ENCODE measurements around the gene NCKAP5L.

NCKAP5L gene

DNA sequence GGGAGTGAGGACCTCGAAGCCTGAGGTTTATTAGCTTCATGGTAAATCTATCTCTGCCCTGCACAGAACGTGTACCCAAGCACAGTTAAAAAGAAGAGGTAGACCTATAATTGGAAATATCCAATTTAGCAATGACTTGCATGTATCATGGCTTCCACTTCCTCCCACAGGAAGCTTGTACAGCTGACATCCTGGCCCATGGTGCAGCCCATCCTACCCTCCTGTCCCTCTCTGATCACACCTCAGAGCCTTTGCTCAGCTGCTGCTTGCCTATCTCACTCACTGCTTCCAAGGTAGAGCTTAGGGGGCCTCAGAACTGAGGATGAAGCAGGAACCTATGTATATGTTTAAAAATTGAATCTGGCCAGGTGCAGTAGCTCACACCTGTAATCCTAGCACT is 18.9 kb upstream of the NCKAP5L start:
- H3K4me1 ChIP-seq (ENCODE audit: insufficient read depth, low read length), result peaks cover 7% of the 10 kb centered on the region
- H3K4me3 ChIP-seq (ENCODE audit: low read length), result no peak overlapping the region
- no peak overlapping the region for H2AFZ ChIP-seq (ENCODE audit: low read depth, low read length)
- H3K9me3 ChIP-seq (ENCODE audit: low read length), result no peaks in the 10 kb centered on the region
- H3K36me3 ChIP-seq (ENCODE audit: insufficient read depth, low read length), result no peaks in the 10 kb centered on the region
- peaks cover 6% of the 10 kb centered on the region for H3K27me3 ChIP-seq (ENCODE audit: insufficient read depth, low read length)

DNA sequence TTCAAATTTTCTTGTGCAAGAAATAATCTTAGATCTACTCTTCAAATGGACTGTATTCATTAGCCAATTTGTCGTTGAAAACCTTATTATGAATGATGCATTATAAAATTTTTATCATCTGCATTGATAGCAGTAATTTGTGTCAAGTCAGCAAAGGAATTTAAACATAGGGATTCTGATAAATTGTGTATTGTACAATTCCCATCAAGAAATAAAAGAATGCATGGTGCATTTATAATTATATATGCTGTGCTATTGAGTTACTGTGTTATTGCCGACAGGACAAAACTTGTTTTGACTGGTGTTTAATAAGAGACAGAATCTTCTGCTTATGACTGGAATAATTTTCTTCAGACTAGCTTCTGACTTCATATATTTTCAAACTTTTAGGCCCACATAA is 17.8 kb upstream of the NCKAP5L start:
- H3K4me3 ChIP-seq (ENCODE audit: low read length), result no peak overlapping the region
- H3K4me1 ChIP-seq (ENCODE audit: insufficient read depth, low read length), result peaks cover 12% of the 10 kb centered on the region

DNA sequence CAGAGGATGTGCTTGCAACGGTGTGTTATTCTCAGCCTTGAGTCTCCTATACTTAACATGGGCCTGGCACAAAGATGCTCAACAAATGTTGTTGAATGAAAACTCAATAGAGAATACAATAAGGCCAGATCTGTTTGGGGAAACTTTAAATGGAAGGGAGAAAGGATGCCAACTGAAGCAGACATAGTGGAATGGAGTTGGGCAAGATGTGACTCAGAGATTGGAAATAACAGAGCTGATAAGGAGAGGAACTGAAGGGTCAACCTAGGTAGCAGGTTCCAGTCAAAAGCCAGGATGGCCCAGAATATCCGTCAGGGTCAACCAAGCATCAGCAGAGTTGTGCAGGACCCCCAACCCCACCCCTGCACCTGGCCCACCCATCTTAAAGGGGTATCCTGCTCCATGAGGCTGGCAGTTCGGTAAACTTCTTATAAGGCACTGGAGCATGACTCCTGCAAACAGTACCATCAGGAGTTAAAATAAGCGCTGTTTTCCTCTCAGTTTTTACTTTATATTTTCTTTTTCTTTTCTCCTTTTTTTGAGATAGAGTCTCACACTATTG is 15.7 kb upstream of the NCKAP5L start:
- H3K27me3 ChIP-seq (ENCODE audit: insufficient read depth, low read length), result peaks cover 3% of the 10 kb centered on the region
- peaks cover 12% of the 10 kb centered on the region for H3K4me1 ChIP-seq (ENCODE audit: insufficient read depth, low read length)
- no peaks in the 10 kb centered on the region for H3K36me3 ChIP-seq (ENCODE audit: insufficient read depth, low read length)
- peak overlapping the region; percentile 79 for H2AFZ ChIP-seq (ENCODE audit: low read depth, low read length)
- H3K9me3 ChIP-seq (ENCODE audit: low read length), result no peaks in the 10 kb centered on the region
- H3K4me3 ChIP-seq (ENCODE audit: low read length), result no peak overlapping the region

More for the DNA sequence above, 17.8 kb upstream of the NCKAP5L start:
- Histone ChIP-seq H3K9me3 (ENCODE audit: low read length) (no peaks in the 10 kb centered on the region), H3K27me3 (ENCODE audit: insufficient read depth, low read length) (peaks cover 3% of the 10 kb centered on the region), H3K36me3 (ENCODE audit: insufficient read depth, low read length) (no peaks in the 10 kb centered on the region), H2AFZ (ENCODE audit: low read depth, low read length) (no peak overlapping the region)

DNA sequence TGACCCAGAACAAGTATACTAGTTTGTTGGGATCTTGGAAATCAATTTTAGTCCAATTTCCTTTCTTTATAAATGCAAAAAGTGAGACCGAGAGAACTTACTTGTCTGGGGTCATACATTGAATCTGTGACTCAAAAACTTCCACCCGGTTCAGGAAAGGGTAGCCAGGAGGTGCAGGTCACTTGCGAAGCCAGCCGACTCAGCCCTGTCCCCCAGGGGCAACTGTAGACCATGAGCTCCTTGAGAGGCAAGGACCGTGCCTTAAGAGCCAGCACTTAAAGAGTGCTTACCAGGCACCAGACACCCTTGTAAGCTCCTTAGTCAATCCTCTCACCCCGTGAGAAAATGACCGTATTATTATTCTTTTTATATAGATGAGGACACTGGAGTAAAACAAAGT is 15.2 kb upstream of the NCKAP5L start:
- peak overlapping the region; percentile 95 for H3K4me3 ChIP-seq (ENCODE audit: low read length)
- H3K36me3 ChIP-seq (ENCODE audit: insufficient read depth, low read length), result peaks cover 3% of the 10 kb centered on the region
- no peaks in the 10 kb centered on the region for H3K9me3 ChIP-seq (ENCODE audit: low read length)
- peaks cover 3% of the 10 kb centered on the region for H3K27me3 ChIP-seq (ENCODE audit: insufficient read depth, low read length)
- H2AFZ ChIP-seq (ENCODE audit: low read depth, low read length), result peak overlapping the region; percentile 79
- H3K4me1 ChIP-seq (ENCODE audit: insufficient read depth, low read length), result peaks cover 12% of the 10 kb centered on the region

DNA sequence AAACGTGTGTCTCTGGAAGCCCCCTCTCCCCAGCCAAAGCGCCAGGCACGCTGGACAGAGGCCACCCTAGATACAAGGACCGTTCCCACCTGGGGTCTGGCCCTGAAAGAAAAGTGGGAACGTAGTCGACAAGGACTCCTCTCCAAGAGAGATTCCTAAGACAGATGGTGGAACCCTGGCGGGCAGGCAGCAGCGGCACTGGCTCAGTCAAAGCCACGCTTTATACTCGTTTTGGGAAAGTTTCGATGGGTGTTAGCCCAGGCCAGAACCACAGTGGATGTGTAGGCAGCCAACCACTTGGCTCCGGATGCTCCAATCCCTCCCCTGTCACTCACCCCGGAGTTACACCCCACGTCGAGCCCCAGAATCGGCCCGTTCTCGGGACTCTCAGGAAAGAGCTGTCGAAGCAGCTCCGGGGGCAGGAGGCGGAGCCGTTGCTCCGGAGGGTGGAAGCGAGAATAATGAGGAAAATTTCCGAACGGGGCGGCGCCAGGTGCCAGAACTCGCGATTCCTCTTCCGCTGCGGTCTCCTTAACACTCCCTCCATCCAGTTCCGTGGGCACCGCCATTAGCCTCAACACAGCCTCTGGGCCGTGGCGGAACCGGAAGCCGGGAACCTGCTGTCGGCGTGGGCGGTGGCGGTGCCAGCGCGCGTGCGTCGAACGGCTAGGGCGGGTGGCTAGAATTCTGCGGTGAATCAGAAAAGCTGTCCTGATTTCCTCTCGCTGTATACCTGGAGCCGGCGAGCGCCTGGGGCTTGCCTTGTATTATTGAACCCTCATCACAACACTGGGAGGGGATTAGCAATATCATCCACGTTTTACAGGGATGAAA is 14.5 kb upstream of the NCKAP5L start, which contains the start of gene BCDIN3D:
BCDIN3D (minus strand) TSS at position 588 of the 834 bp plus-strand sequence; CDS start at position 569, 19 bp downstream.
- H3K4me3 ChIP-seq (ENCODE audit: low read length), result peak within 1 kb of the TSS; percentile 95
- no peaks in the 10 kb centered on the region for H3K9me3 ChIP-seq (ENCODE audit: low read length)
- H3K4me1 ChIP-seq (ENCODE audit: insufficient read depth, low read length), result peaks cover 12% of the 10 kb centered on the region
- H3K36me3 ChIP-seq (ENCODE audit: insufficient read depth, low read length), result peaks cover 8% of the 10 kb centered on the region
- H2AFZ ChIP-seq (ENCODE audit: low read depth, low read length), result peak within 1 kb of the TSS; percentile 79
- no peaks in the 10 kb centered on the region for H3K27me3 ChIP-seq (ENCODE audit: insufficient read depth, low read length)

DNA sequence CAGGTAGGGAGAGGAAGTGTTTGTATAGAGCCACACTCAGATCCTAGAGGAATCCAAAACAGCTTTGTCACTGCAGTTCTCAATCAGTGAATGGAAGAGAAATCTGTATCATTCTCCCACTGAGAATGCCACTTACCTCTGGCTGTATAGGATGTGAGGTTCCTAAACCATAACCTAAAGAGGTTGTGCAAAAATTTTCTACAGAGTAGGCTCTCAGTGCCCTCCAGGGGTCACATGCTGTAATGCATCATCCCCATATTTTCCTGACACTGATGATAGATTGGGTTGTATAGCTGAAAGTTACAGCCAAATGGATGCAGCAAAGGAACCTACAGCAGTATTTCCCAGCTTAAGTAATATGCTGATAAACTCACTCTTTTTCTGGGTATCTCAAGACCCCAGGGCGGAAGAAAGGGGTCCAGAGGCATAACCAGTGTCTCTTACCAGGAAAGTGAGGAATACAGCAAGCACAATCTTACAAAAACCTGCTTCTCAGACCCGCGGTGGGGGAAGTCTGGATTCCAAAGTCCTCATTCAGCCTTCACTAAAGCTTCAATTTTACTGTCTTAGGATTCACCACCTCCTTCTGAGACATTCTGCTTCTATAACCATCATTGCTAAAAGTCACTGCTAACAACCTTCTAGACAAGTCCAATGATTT is 10.9 kb upstream of the NCKAP5L start:
- peaks cover 12% of the 10 kb centered on the region for H3K4me1 ChIP-seq (ENCODE audit: insufficient read depth, low read length)
- H3K4me3 ChIP-seq (ENCODE audit: low read length), result no peak overlapping the region
- no peak overlapping the region for H2AFZ ChIP-seq (ENCODE audit: low read depth, low read length)
- peaks cover 8% of the 10 kb centered on the region for H3K36me3 ChIP-seq (ENCODE audit: insufficient read depth, low read length)
- no peaks in the 10 kb centered on the region for H3K27me3 ChIP-seq (ENCODE audit: insufficient read depth, low read length)
- H3K9me3 ChIP-seq (ENCODE audit: low read length), result no peaks in the 10 kb centered on the region

DNA sequence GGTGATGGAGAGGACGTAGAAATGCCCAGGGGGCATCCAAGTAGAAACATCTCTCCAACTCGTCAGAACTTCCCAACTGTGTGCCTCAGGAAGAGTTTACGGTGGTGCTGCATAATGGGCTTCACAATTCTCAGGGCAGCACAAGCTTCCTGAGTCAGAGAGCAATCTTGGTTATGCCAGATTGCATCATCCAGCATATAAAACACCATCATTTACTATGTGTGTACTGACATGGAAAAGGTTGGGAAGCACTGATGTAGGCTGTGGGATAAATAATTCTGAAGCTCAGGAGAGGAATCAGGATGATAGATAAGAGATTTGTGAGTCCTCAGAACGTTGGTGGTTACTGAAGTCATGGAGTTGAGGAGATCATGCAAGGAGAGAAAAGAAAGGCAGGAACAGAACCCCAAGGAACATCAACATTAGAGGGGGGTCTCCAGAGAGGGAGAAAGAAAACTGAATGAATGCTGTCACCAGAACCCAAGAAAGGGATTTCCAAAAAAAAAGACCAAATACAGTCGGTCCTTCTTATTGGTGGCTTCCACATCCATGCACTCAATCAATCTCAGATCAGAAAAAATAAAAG is 4.7 kb upstream of the NCKAP5L start:
- Histone ChIP-seq H2AFZ (ENCODE audit: low read depth, low read length) (no peak overlapping the region), H3K27me3 (ENCODE audit: insufficient read depth, low read length) (no peaks in the 10 kb centered on the region), H3K4me3 (ENCODE audit: low read length) (no peak overlapping the region), H3K4me1 (ENCODE audit: insufficient read depth, low read length) (peaks cover 6% of the 10 kb centered on the region), H3K36me3 (ENCODE audit: insufficient read depth, low read length) (peaks cover 1% of the 10 kb centered on the region), H3K9me3 (ENCODE audit: low read length) (no peaks in the 10 kb centered on the region)

DNA sequence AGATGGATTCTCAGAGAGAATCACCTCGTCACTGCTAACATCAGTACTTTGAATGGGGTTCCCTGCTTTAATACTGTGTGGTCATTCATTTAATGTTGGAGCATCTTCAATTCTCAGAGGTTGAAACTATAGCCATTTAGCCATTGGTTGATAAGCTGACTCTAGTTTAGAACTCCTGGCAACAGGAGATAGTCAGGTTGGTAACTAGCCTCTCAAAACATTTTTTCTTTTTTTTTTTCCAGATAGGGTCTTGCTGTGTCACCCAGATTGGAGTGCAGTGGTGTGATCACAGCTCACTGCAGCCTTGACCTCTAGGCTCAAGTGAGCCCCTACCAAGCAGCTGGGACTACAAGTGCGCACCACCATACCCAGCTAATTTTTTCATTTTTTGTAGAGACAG is 3.5 kb upstream of the NCKAP5L start:
- Histone ChIP-seq H3K36me3 (ENCODE audit: insufficient read depth, low read length) (no peaks in the 10 kb centered on the region), H3K4me3 (ENCODE audit: low read length) (no peak overlapping the region), H3K4me1 (ENCODE audit: insufficient read depth, low read length) (peaks cover 12% of the 10 kb centered on the region), H3K27me3 (ENCODE audit: insufficient read depth, low read length) (no peaks in the 10 kb centered on the region), H2AFZ (ENCODE audit: low read depth, low read length) (no peak overlapping the region), H3K9me3 (ENCODE audit: low read length) (no peaks in the 10 kb centered on the region)

DNA sequence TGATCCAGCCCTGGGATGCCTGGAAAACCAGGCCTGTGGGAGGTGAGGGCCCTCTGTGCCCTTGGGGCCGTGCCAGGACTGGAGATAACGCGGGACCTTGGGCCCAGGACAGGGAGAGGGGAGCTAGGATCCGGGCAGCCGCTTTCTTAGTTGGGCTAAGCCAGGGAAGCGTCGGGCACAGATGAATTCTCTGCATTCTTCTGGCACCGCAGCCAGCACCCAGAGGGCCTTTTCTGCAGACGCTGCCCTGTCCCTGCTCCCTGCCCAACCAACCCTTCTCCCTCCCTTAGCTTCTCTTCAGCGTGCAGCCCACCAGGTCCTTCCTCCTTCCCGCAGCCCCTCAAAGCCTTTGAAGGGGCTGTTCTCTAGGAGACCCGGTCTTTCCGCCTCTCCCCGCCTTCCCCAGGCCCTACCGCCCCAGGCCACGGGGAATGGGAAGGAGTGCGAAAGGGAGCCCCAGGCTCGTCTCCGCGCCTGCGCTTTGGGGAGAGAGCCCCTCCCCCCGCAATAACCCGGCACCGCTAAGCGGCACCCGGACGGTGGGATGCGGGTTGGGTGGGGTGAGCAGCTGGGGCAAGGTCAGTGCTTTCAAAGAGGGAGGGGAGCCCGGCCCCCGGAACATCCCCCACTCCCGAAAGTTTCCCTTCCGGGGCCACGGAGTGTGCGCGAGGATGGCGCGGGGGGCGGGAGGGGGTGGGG is 663 bp downstream of the NCKAP5L start:
- Histone ChIP-seq H3K27me3 (ENCODE audit: insufficient read depth, low read length) (no peaks in the 10 kb centered on the region), H3K4me3 (ENCODE audit: low read length) (peak overlapping the region; percentile 64), H2AFZ (ENCODE audit: low read depth, low read length) (no peak overlapping the region), H3K4me1 (ENCODE audit: insufficient read depth, low read length) (peaks cover 39% of the 10 kb centered on the region), H3K9me3 (ENCODE audit: low read length) (no peaks in the 10 kb centered on the region), H3K36me3 (ENCODE audit: insufficient read depth, low read length) (no peaks in the 10 kb centered on the region)

DNA sequence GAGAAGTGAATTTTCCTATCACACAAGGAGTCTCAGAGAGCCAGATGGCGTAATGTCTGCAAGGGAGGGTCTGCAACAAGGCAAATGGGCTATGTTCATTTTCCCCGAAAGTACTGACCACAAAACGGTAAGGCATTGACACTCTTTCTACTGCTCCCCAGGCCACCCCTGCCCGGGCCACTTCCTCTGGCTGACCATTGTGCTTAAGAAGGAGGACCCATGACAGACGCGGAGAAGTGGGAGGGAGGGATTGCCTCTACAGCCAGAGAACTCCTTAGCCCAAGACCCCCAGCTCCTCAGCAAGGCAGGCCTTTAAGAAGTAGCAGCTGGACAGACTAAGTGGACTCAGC is 1.2 kb downstream of the NCKAP5L start:
- Histone ChIP-seq H3K4me3 (ENCODE audit: low read length) (peak overlapping the region; percentile 64), H3K36me3 (ENCODE audit: insufficient read depth, low read length) (no peaks in the 10 kb centered on the region), H3K4me1 (ENCODE audit: insufficient read depth, low read length) (peaks cover 39% of the 10 kb centered on the region), H3K27me3 (ENCODE audit: insufficient read depth, low read length) (no peaks in the 10 kb centered on the region), H2AFZ (ENCODE audit: low read depth, low read length) (no peak overlapping the region), H3K9me3 (ENCODE audit: low read length) (no peaks in the 10 kb centered on the region)

DNA sequence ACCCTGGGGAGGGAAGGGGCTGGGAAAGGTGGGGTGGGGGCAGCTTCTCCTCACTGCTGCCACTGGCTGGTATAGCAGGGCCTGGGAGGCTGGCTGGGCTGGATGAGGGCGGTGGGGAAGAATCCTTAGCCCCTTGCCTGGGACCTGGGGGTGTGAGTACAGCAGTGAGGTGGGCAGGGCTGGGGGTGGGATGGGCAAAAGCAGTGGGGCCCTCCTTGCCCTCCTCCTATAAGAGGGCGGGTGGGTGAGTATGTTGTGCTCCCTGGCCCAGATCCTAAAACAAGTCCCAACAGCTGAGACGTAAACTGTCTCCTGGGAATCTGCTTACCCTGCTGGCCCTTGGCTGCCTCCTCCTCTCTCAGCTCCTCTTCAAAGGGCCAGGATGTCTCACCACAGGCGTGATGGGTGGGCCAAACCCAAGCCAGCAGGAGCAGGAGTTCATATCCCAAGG is 2.2 kb downstream of the NCKAP5L start:
- no peaks in the 10 kb centered on the region for H3K36me3 ChIP-seq (ENCODE audit: insufficient read depth, low read length)
- no peak overlapping the region for H2AFZ ChIP-seq (ENCODE audit: low read depth, low read length)
- peaks cover 39% of the 10 kb centered on the region for H3K4me1 ChIP-seq (ENCODE audit: insufficient read depth, low read length)
- H3K9me3 ChIP-seq (ENCODE audit: low read length), result no peaks in the 10 kb centered on the region
- no peaks in the 10 kb centered on the region for H3K27me3 ChIP-seq (ENCODE audit: insufficient read depth, low read length)
- H3K4me3 ChIP-seq (ENCODE audit: low read length), result no peak overlapping the region

DNA sequence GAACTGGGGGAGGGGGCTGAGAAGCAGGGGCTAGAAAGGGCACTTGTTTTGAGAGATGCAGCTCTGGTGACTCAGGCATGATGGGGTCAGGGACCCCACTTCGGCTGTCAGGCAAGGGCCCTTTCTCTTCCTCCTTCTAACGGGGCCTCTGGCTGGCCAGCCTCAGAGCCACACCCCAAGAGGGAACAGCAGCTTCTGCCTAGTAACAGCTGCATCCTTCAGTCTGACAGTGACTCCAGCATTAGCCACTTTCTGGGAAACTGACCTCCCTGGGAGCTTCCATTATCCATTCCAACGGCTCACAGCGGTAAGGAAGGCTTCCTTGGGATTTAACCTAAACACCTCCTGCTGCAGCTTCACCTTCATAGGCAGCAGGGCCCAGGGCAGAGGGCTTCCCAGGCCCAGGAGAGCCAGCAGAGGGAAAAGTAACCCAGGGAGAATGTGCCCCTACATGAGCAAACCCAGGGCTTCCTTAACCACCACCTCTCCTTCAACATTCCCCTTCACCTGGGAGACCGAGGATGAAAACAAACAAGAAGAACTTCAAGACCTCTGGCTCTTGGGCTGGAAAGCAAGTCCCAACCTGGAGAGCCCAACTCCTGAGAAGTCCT is 2.7 kb downstream of the NCKAP5L start:
- Histone ChIP-seq H3K4me1 (ENCODE audit: insufficient read depth, low read length) (peaks cover 39% of the 10 kb centered on the region), H2AFZ (ENCODE audit: low read depth, low read length) (no peak overlapping the region), H3K36me3 (ENCODE audit: insufficient read depth, low read length) (no peaks in the 10 kb centered on the region), H3K9me3 (ENCODE audit: low read length) (no peaks in the 10 kb centered on the region), H3K27me3 (ENCODE audit: insufficient read depth, low read length) (no peaks in the 10 kb centered on the region), H3K4me3 (ENCODE audit: low read length) (peak overlapping the region; percentile 21)
